NCI-H2107 (cell line): ENCODE results near the gene NINJ2.
"Not testable (repeated sequence)": the region's sequence is repeated elsewhere in the genome, so short reads cannot be mapped to it uniquely, and the experiment has no call there.

ENCODE experiments used
- DNase-seq: peaks from one replicate; lab custom pipeline; 2025; lab: John Stamatoyannopoulos, UW

The NINJ2 gene

GRCh38 chr12:585062-586061 is 77.9 kb downstream of the NINJ2 start:
- DNase-seq, result no peak

- DNase-seq, result no peak
Measured at GRCh38 chr12:583251-583869, 79.9 kb downstream of the NINJ2 start.

GRCh38 chr12:581746-582145 is 81.5 kb downstream of the NINJ2 start:
- no peak for DNase-seq

- DNase-seq, result no peak
Measured at GRCh38 chr12:581321-581720, 81.9 kb downstream of the NINJ2 start.

GRCh38 chr12:580813-581212 is 82.4 kb downstream of the NINJ2 start:
- DNase-seq, result no peak

- DNase-seq, result no peak
Measured at GRCh38 chr12:579420-580110, 83.7 kb downstream of the NINJ2 start.

GRCh38 chr12:578748-579419 is 84.4 kb downstream of the NINJ2 start:
- DNase-seq, result no peak

GRCh38 chr12:577994-578747 is 85.1 kb downstream of the NINJ2 start:
- DNase-seq, result not testable (repeated sequence)

- no peak for DNase-seq
Measured at GRCh38 chr12:576615-577110, 86.6 kb downstream of the NINJ2 start.

- peak; percentile 82 for DNase-seq
Measured at GRCh38 chr12:575948-576614, 87.2 kb downstream of the NINJ2 start.

- no peak for DNase-seq
Measured at GRCh38 chr12:575129-575502, 88.1 kb downstream of the NINJ2 start.

- no peak for DNase-seq
Measured at GRCh38 chr12:574475-575128, 88.6 kb downstream of the NINJ2 start.

GRCh38 chr12:573232-573631 is 90.0 kb downstream of the NINJ2 start:
- no peak for DNase-seq

GRCh38 chr12:572532-572899 is 90.7 kb downstream of the NINJ2 start:
- DNase-seq, result no peak

GRCh38 chr12:571795-572531 is 91.3 kb downstream of the NINJ2 start:
- no peak for DNase-seq

GRCh38 chr12:570921-571794 is 92.1 kb downstream of the NINJ2 start:
- DNase-seq, result no peak

GRCh38 chr12:570435-570920 is 92.8 kb downstream of the NINJ2 start:
- DNase-seq, result no peak

GRCh38 chr12:569803-570434 is 93.3 kb downstream of the NINJ2 start:
- DNase-seq, result peak; percentile 68
